ENCODE results near the gene RNF114.
"Not testable (repeated sequence)": the region's sequence is repeated elsewhere in the genome, so short reads cannot be mapped to it uniquely, and the experiment has no call there.

The RNF114 gene

GRCh38 chr20:49928411-49929141, 7.6 kb upstream of the RNF114 start:
- peak; percentile 62 for DNase-seq (ENCODE audit: low read depth in 2 of 2)

DNA sequence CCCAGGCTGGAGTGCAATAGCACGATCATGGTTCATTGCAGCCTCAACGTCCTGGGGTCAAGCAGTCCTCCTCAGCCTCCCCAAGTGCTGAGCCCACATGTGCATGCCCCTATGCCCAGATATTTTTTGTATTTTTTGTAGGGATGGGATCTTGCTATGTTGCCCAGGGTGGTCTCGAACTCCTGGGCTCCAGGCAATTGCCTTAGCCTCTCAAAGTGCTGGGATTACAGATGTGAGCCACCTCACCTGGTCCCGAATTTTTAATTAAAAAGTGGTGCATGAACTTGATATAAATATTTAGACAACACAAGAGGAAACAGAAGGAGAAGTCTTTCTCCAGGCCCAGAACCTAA, 7.1 kb upstream of the RNF114 start:
- no peak for DNase-seq (ENCODE audit: low read depth in 2 of 2)

DNA sequence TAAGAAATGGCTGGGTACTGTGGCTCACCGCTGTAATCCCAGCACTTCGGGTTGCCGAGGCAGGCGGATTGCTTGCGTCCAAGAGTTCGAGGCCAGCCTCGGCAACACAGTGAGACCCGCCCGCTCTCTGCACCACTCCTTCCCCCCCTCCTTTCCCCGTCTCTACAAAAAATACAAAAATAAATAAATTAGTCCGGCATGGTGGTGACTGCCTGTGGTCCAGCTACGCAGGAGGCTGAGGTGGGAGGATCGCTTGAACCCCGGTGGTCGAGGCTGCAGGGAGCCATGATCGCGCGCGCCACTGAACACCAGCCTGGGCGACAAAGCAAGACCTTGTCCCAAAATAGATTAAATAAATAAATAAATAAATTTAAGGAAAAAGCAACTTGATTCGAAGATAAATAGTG, 448 bp upstream of the RNF114 start:
- no peak for DNase-seq (ENCODE audit: low read depth in 2 of 2)

GRCh38 chr20:49937027-49937929, 1.1 kb downstream of the RNF114 start:
- no peak for DNase-seq (ENCODE audit: low read depth in 2 of 2)

DNA sequence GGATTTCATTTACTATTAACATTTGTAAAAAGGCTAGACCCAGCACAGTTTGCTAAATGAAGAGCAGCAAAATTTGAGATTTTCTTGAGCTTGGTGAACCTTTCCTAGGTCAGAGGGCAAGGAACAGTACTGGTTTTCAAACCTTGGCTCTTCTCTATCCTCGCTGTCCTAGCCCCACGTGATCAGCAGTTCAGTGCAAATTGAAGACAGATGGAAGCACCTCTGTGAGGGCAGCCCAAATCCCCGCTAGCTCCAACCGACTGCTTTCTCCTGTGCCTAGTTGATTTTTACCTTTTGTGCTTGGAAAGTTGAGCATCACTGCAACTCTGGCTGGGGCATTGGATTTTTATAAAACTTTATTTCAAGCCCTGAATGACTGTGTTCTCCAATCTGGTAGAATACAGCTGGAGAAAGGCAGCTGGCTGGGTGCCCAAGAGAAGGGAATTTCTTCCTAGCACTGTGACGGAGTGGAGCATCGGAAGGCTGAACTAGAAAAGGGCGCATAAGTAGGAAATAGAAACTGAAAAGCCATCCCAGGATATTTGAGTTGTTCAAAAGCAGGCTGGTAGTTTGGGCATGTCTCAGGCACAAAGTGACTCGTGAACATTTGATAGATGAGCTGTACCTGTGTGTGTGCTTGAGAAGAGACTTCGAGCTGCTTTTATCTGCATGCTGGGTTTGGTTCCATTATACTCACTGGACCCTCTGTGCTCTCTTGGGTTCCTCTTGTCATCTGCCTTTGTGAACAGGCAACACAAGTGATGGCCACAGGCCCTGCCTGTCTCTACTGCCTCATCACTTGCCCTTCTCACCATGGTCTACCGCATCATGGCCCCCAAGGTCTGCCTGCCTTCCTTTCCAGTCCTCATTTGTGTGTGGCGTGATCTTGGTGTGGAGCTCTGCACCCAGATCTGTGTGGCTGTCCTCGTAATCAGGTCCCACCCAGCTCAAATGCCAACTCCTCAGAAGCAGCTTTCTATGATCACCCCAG, 2.3 kb downstream of the RNF114 start:
- no peak for DNase-seq (ENCODE audit: low read depth in 2 of 2)

DNA sequence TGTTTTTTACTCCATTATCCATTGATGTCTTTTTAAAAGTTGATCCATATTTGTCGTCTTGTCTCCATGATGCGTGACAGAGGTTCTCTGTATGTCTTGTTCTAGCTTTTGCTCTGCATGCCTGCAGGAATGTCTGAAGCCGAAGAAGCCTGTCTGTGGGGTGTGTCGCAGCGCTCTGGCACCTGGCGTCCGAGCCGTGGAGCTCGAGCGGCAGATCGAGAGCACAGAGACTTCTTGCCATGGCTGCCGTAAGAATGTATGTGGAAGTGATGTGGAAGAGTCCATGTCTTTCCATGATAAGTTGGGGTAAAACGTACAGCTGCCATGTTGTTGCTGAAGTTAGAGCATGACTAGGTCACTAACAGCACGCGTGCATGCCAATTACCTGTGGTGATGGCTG, 5.3 kb downstream of the RNF114 start:
- no peak for DNase-seq (ENCODE audit: low read depth in 2 of 2)

DNA sequence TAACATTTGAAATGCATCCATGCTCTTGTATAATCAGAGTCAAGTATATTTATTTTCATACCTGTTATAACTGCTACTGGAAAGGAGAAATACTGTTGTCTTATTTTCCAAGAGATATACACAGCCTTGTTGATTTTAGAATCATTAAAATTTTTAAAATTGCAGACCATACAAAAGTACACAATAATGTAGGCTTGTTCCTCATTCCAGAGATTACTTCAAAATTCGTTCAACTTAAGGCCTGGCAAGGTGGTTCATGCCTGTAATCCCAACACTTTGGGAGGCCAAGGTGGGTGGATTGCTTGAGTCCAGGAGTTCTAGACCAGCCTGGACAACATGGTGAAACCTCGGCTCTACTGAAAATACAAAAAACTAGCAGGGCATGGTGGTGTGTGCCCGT, 6.1 kb downstream of the RNF114 start:
- no peak for DNase-seq (ENCODE audit: low read depth in 2 of 2)

DNA sequence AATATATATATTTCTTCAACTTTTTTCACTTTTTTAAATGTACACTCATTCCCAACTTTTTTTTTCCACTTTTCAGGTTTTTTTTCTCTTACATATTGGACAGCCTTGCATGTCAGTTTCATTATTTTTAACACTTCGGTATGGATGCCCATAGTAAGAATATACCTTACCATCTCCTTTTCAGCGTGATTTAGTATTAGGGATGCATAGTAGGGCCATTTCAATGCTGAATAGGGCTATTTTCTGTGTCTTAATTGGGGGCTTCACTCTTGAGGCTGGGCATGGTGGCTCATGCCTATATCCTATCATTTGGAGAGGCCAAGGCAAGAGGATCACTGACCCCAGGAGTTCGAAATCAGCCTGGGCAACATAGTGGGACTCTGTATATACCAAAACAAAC, 6.7 kb downstream of the RNF114 start:
- DNase-seq (ENCODE audit: low read depth in 2 of 2): no peak

- no peak for DNase-seq (ENCODE audit: low read depth in 2 of 2)
Measured at GRCh38 chr20:49945306-49945700, 9.1 kb downstream of the RNF114 start.

GRCh38 chr20:49945701-49946477, 9.7 kb downstream of the RNF114 start:
- DNase-seq (ENCODE audit: low read depth in 2 of 2): no peak

DNA sequence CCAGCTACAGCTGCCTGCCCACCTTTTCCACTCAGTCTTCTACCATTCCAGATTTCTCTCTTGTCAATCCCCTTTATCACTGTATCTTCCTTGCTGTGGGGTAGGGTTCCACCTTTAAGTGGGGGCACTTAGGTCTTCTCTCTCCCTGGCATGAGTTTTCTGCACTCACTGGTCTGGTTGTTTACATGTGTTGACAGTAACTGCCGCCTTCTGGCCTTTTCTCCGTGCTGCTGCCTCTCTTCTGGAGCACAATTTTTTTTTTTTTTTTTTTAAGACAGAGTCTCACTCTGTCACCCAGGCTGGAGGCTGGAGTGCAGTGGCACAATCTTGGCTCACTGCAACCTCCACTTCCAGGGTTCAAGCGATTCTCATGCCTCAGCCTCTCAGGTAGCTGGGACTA, 12.0 kb downstream of the RNF114 start:
- DNase-seq (ENCODE audit: low read depth in 2 of 2): no peak

DNA sequence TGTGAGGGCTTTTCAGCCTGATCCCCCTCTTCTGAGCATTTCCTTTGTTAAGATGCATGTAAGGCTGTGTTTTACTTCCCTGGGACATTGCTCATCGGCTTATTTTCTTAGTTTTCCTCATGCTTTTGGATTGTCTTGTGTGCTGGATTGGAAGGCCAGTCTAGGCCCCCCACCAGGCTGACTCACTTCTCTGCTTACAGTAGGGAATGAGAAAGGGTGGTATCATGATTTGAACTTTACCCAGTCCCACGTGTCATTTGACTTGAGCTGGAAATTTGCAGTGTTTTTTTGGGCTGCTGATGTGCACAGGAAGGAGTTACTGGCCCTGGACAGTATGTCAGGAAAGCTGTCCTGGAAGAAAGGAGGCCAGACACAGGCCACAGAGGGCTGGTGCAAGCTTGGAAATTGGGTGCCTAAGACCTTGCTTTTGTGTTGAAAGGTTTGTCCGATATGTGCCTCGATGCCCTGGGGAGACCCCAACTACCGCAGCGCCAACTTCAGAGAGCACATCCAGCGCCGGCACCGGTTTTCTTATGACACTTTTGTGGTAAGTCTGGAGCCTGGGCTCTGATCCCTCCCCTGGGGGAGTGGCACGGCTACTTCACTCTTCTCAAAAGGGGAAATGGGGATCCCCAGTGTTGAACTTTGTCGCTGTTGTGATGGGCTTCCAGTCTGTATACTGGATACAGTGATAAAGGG, 12.8 kb downstream of the RNF114 start:
- no peak for DNase-seq (ENCODE audit: low read depth in 2 of 2)

DNA sequence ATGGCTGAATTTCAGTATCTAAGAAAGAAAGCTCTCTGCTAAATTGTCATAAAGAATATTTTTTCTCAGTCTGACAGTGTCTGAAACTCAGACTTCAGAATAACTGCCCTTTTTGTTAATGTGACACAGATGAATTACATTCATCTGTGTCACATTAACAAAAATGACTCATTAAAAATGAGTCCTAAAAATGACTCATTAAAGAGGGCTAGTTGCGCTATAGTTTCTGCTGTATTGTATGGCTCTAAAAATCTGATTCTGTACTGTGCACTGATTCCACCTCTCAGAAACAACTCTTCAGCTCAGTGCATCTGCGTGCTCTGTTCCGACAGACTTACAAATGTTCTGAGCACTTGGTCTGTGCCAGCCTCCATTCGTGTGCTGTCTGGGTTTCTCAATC, 15.0 kb downstream of the RNF114 start:
- no peak for DNase-seq (ENCODE audit: low read depth in 2 of 2)

- DNase-seq (ENCODE audit: low read depth in 2 of 2): no peak
Measured at GRCh38 chr20:49955167-49955566, 19.0 kb downstream of the RNF114 start.

GRCh38 chr20:49955830-49956396, 19.7 kb downstream of the RNF114 start:
- not testable (repeated sequence) for DNase-seq (ENCODE audit: low read depth in 2 of 2)

- no peak for DNase-seq (ENCODE audit: low read depth in 2 of 2)
Measured at GRCh38 chr20:49956689-49957088, 20.5 kb downstream of the RNF114 start.

GRCh38 chr20:49957089-49957938, 21.1 kb downstream of the RNF114 start:
- not testable (repeated sequence) for DNase-seq (ENCODE audit: low read depth in 2 of 2)

DNA sequence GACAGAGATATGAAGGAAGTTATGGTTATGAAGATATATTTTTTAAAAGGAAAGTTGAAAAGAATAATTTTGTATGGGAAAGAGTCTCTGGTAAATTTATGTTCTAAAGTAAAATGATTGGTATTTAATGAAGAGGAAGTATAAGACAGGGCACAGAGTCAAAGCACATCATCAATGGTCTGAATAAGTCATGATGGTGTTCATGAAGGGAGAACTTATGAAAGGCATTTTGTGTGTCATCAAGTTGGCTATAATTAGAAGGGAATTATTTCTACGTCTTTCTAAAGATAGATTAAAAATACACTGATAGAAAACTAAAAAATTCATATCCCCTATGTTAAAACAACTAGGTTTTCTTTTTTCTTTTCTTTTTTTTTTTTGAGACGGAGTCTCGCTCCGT, 25.2 kb downstream of the RNF114 start:
- no peak for DNase-seq (ENCODE audit: low read depth in 2 of 2)
